Measurements from ENCODE around the gene MTMR12. TPM values are rescaled to one million over a fixed set of nuclear protein-coding genes. Genes with fewer than 3 reads are reported as not detected.
"Not testable (repeated sequence)": the region's sequence is repeated elsewhere in the genome, so short reads cannot be mapped to it uniquely, and the experiment has no call there.

MTMR12 gene
- total RNA-seq, 3 donors from 2014 or later = 19.3 to 43.8 (median 20.7) TPM

GRCh38 chr5:32297181-32298058 lies 15.3 kb downstream of the MTMR12 start:
- peak; percentile 72 for ATAC-seq
- DNase-seq = peak in 1 of 3 donors; percentile 76
- TF ChIP-seq, protein P1, sequence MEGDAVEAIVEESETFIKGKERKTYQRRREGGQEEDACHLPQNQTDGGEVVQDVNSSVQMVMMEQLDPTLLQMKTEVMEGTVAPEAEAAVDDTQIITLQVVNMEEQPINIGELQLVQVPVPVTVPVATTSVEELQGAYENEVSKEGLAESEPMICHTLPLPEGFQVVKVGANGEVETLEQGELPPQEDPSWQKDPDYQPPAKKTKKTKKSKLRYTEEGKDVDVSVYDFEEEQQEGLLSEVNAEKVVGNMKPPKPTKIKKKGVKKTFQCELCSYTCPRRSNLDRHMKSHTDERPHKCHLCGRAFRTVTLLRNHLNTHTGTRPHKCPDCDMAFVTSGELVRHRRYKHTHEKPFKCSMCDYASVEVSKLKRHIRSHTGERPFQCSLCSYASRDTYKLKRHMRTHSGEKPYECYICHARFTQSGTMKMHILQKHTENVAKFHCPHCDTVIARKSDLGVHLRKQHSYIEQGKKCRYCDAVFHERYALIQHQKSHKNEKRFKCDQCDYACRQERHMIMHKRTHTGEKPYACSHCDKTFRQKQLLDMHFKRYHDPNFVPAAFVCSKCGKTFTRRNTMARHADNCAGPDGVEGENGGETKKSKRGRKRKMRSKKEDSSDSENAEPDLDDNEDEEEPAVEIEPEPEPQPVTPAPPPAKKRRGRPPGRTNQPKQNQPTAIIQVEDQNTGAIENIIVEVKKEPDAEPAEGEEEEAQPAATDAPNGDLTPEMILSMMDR (IDR thresholded peaks at IDR 0.05) = no peak
- no peaks in the 10 kb centered on the region for H3K36me3 ChIP-seq (ENCODE audit: low read depth)
- H3K4me1 ChIP-seq (ENCODE audit: low read depth) = peaks cover 10% of the 10 kb centered on the region
- intact Hi-C loops (cut with DNase I, micrococcal nuclease) = no loop called here
- H3K4me3 ChIP-seq = no peak overlapping the region
- H3K9me3 ChIP-seq = no peaks in the 10 kb centered on the region

DNA sequence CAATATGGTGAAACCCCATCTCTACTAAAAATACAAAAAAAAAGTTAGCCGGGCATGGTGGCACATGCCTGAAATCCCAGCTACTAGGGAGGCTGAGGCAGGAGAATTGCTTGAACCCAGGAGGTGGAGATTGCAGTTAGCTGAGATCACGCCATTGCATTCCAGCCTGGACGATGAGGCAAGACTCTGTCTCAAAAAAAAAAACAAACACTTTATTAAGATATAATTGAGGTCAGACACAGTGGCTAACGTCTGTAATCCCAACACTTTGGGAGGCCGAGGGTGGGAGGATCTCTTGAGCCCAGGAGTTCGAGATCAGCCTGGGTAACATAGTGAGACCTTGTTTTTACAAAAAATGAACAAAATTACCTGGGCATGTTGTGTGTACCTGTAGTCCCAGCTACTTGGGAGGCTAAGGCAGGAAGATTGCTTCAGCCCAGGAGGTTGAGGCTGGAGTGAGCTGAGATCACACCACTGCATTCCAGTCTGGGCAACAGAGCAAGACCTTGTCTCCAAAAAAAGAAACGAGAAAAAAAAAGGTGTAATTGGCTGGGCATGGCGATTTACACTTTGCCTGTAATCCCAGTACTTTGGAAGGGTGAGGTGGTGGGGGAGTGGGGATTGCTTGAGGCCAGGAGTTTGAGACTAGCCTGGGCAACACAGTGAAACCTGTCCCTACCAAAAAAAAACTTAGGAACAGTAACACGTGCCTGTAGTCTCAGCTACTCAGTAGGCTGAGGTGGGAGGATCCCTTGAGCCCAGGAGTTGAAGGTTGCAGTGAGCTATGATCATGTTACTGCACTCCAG lies 16.6 kb downstream of the MTMR12 start:
- intact Hi-C loops (cut with DNase I, micrococcal nuclease); H3K4me1 ChIP-seq (ENCODE audit: low read depth); ATAC-seq; DNase-seq; H3K4me3 ChIP-seq; H3K9me3 ChIP-seq; H3K36me3 ChIP-seq (ENCODE audit: low read depth): not testable (repeated sequence)

GRCh38 chr5:32291591-32291990 lies 21.1 kb downstream of the MTMR12 start:
- no peaks in the 10 kb centered on the region for H3K4me1 ChIP-seq (ENCODE audit: low read depth)

GRCh38 chr5:32290922-32291321 lies 21.8 kb downstream of the MTMR12 start:
- Histone ChIP-seq H3K9me3 (no peaks in the 10 kb centered on the region), H3K4me1 (ENCODE audit: low read depth) (no peaks in the 10 kb centered on the region), H3K4me3 (no peak overlapping the region), H3K36me3 (ENCODE audit: low read depth) (no peaks in the 10 kb centered on the region)
- DNase-seq = no peak
- ATAC-seq = peak; percentile 14
- TF ChIP-seq, protein P1 (IDR thresholded peaks at IDR 0.05) = no peak
- intact Hi-C loops (cut with DNase I, micrococcal nuclease) = no loop called here

More at GRCh38 chr5:32291591-32291990, 21.1 kb downstream of the MTMR12 start:
- no peaks in the 10 kb centered on the region for H3K36me3 ChIP-seq (ENCODE audit: low read depth)
- intact Hi-C loops (cut with DNase I, micrococcal nuclease) = no loop called here
- DNase-seq (no peak), ATAC-seq (no peak)
- TF ChIP-seq, protein P1 (IDR thresholded peaks at IDR 0.05) = no peak
- H3K4me3 ChIP-seq = no peak overlapping the region
- H3K9me3 ChIP-seq = no peaks in the 10 kb centered on the region

- ATAC-seq; DNase-seq; intact Hi-C loops (cut with DNase I, micrococcal nuclease); H3K36me3 ChIP-seq (ENCODE audit: low read depth); H3K4me1 ChIP-seq (ENCODE audit: low read depth); H3K4me3 ChIP-seq; H3K9me3 ChIP-seq: not testable (repeated sequence)
These were observed 22.2 kb downstream of the MTMR12 start for GRCh38 chr5:32290501-32290900.

GRCh38 chr5:32289986-32290385 lies 22.8 kb downstream of the MTMR12 start:
- intact Hi-C loops (cut with DNase I, micrococcal nuclease) = not testable (repeated sequence)

DNA sequence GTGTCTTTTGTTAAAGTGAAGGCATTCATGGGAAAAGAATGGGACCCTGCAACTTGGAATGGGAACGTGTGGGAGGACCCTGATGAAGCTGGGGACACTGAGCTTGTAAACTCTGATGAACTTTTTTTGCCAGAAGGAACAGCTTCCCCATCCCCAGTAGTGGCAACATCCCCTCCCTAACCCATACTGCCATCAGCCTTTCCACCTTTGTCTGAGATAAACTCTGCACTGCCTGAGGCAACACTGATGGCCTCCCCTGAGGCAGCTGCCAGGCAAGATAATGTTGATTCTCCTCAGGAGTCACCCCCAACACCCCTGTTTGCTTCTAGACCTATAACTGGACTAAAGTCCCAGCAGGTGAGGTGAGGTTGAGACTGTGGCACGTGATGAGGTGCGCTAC lies 24.6 kb downstream of the MTMR12 start:
- ATAC-seq; H3K36me3 ChIP-seq (ENCODE audit: low read depth); H3K4me1 ChIP-seq (ENCODE audit: low read depth); DNase-seq; H3K4me3 ChIP-seq; intact Hi-C loops (cut with DNase I, micrococcal nuclease); H3K9me3 ChIP-seq: not testable (repeated sequence)

More at GRCh38 chr5:32289986-32290385, 22.8 kb downstream of the MTMR12 start:
- not testable (repeated sequence) for H3K4me3 ChIP-seq; H3K9me3 ChIP-seq; ATAC-seq; H3K36me3 ChIP-seq (ENCODE audit: low read depth); DNase-seq; H3K4me1 ChIP-seq (ENCODE audit: low read depth)

DNA sequence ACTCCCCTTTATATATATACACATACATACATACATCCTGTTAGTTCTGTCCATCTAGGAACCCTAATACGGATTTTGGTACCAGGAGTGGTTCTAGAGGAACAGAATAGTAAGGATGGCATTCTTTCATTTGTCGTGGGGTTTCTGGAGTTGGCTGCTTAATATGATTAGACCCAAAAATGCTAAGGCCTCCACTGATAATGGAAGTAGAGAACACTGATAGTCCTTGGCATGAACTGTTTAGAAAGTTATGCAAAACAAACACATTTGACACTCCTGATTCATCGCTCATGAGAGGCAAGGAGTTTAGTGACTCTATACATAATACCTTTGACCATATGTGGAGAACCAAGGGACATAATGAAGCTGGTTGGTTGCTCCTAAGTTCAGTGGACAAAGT lies 25.2 kb downstream of the MTMR12 start:
- H3K4me1 ChIP-seq (ENCODE audit: low read depth); H3K4me3 ChIP-seq; DNase-seq; ATAC-seq; H3K9me3 ChIP-seq; intact Hi-C loops (cut with DNase I, micrococcal nuclease); H3K36me3 ChIP-seq (ENCODE audit: low read depth): not testable (repeated sequence)
